ENCODE data around the gene PRKN.

PRKN gene

DNA sequence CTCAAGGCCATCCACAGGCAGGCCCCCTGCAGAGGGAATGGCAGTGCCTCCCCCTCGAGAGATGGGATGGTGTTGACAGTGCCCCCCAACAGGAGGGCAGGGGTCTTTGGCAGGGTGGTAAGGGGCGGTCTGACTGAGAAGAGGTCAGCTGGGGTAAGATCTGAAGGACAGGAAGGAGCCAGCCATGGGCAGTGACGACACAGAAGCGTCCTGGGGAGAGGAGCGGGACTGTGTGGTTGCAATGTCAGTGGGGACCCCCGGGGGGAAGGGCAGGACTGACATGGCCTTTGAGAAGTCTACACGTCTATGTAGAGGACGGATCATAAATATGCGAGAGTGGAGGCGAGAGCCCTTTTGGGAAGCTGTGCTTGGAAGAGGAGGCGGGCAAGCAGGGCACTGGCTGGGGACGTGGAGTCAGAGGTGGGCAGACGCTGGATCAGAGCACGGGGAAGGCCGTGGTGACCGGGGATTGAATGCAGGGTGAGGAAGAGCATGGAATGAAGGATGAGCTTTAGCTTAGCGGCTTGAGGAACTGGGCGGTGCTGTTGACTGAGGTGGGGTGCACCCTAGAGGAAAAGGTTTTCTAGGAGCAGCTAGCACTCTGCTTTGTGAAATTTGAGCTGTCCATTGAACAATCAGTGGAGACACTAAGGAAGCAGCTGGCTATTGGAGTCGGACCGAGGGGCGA, 1371.3 kb downstream of the PRKN start:
- H3K27ac Mint-ChIP-seq: no peak overlapping the region
- H3K4me1 Mint-ChIP-seq: peaks cover 7% of the 10 kb centered on the region
- no peaks in the 10 kb centered on the region for H3K9me3 Mint-ChIP-seq
- no peaks in the 10 kb centered on the region for H3K27me3 Mint-ChIP-seq
- no peak for DNase-seq (ENCODE audit: low spot score in 2 of 2)
- ATAC-seq (ENCODE audit: low read depth): no peak
- H3K4me3 Mint-ChIP-seq: no peak overlapping the region
- peaks cover 5% of the 10 kb centered on the region for H3K36me3 Mint-ChIP-seq

DNA sequence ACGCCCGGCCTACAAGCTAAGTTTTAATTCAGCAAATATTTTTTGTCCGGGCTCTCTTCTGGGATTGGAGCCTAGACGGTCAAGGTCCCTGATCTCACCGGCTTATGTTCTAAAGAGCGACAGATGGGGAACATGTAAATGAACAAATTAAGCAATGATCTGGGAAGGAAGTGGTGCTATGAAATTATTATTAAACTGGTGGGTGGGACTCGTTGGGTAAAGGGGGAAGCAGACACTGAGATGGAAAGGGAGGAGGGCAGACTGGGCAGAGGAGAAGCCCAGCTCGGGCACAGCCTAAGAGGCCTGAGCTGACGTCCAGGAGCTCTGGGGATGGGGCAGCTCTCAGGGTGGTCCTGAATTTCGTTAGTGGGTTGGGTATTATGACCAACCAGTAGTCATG, 1371.9 kb downstream of the PRKN start:
- ATAC-seq (ENCODE audit: low read depth) (no peak), DNase-seq (ENCODE audit: low spot score in 2 of 2) (no peak)
- Mint-ChIP-seq H3K36me3 (peaks cover 5% of the 10 kb centered on the region), H3K27ac (no peak overlapping the region), H3K27me3 (no peaks in the 10 kb centered on the region), H3K4me3 (no peak overlapping the region), H3K9me3 (no peaks in the 10 kb centered on the region), H3K4me1 (peaks cover 7% of the 10 kb centered on the region)

DNA sequence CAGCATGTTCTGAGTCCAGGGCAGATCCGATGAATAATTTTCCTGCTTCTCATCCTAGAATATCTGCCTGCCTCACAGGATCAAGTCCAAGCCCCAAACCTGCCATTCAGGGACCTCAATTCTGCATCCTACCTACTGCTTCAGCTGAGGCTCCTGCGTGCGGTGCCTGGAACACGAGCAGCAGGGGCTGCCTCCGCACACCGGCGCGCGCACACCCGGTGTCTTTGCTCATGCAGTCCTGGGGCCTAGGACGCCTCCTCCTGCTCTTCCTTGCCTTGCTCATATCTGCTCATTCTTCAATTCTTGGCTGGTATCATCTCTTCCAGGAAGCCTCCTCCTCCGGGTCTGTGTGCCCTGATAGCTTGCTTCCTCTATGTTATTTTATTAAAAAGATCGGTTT, 1372.6 kb downstream of the PRKN start:
- peaks cover 7% of the 10 kb centered on the region for H3K4me1 Mint-ChIP-seq
- no peak overlapping the region for H3K27ac Mint-ChIP-seq
- H3K36me3 Mint-ChIP-seq: peaks cover 5% of the 10 kb centered on the region
- H3K9me3 Mint-ChIP-seq: no peaks in the 10 kb centered on the region
- DNase-seq (ENCODE audit: low spot score in 2 of 2) (no peak), ATAC-seq (ENCODE audit: low read depth) (no peak)
- H3K4me3 Mint-ChIP-seq: no peak overlapping the region
- H3K27me3 Mint-ChIP-seq: no peaks in the 10 kb centered on the region

DNA sequence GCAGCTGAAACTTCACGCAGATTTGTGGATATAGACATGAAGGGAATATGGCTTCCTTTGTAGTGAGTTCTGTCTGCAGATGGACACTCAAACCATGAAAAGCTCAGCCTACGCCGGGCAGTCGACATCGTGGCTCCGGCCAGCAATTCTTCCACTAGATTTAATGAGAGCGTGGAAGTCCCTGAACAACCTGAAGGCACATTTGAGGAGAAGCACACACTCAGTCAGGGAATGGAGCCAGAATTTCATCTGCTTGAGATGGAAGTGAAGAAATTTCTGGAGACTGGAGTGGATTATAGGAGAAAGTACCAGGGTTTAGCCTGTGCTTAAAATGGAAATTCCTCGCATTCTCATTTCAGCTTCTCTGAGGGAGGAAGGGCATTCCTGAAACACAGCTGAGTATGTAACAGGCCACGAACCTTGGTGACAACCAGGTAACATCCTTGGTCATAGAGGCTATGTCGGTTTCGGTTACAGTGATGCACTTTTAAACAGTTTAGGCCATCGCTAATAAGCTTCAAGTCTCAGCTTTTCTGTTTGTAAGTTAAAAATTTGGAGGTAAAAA, 1373.2 kb downstream of the PRKN start:
- no peak overlapping the region for H3K4me3 Mint-ChIP-seq

DNA sequence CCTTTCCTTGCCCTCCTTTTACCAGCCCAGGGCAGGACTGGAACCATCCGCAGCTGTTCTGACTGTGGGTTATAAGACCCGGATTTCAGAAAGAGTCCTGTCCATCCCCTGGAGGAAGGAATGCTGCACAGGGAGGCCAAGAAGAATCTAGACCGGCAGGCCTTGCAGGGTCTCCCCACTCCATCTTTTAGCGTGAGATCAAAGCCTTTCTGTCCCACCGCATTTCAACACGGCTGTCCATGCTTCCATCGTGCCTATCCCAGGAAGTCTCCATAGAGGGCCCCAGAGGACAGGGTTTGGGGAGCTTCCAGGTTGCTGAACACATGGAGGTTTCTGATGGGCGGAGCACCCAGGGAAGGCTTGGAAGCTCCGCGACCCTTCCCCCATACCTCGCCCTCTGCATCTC, 1374.4 kb downstream of the PRKN start:
- no peak overlapping the region for H3K27ac Mint-ChIP-seq
- DNase-seq (ENCODE audit: low spot score in 2 of 2) (no peak), ATAC-seq (ENCODE audit: low read depth) (no peak)
- H3K36me3 Mint-ChIP-seq: peaks cover 3% of the 10 kb centered on the region
- H3K4me1 Mint-ChIP-seq: peaks cover 7% of the 10 kb centered on the region
- no peaks in the 10 kb centered on the region for H3K9me3 Mint-ChIP-seq
- no peak overlapping the region for H3K4me3 Mint-ChIP-seq
- H3K27me3 Mint-ChIP-seq: no peaks in the 10 kb centered on the region

More for the DNA sequence above, 1373.2 kb downstream of the PRKN start:
- H3K27ac Mint-ChIP-seq: no peak overlapping the region
- H3K36me3 Mint-ChIP-seq: peaks cover 5% of the 10 kb centered on the region
- DNase-seq (ENCODE audit: low spot score in 2 of 2) (no peak), ATAC-seq (ENCODE audit: low read depth) (no peak)
- no peaks in the 10 kb centered on the region for H3K27me3 Mint-ChIP-seq
- peaks cover 7% of the 10 kb centered on the region for H3K4me1 Mint-ChIP-seq
- H3K9me3 Mint-ChIP-seq: no peaks in the 10 kb centered on the region

DNA sequence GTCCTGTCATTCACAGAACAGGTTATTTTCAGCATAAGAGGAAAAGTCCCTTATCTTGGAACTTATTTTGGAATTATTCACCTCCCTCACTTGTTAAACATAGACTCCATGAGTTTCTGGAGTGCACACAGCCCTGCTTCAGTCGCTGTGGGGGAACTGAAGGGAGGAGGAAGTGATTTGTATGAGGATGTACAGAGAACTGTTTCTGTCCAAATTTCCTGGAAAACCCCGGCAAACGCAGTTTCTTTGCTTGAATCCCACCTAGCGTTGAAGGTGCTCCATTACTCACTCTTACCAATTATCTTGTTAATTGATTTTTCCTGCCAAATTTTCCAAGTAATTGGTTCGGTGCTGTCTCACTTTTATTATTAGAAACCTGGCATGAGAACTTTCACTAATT, 1375.7 kb downstream of the PRKN start:
- H3K4me3 Mint-ChIP-seq: no peak overlapping the region
- H3K4me1 Mint-ChIP-seq: peaks cover 4% of the 10 kb centered on the region
- H3K27ac Mint-ChIP-seq: no peak overlapping the region
- peaks cover 3% of the 10 kb centered on the region for H3K36me3 Mint-ChIP-seq
- ATAC-seq (ENCODE audit: low read depth) (no peak), DNase-seq (ENCODE audit: low spot score in 2 of 2) (no peak)
- H3K27me3 Mint-ChIP-seq: no peaks in the 10 kb centered on the region
- no peaks in the 10 kb centered on the region for H3K9me3 Mint-ChIP-seq

DNA sequence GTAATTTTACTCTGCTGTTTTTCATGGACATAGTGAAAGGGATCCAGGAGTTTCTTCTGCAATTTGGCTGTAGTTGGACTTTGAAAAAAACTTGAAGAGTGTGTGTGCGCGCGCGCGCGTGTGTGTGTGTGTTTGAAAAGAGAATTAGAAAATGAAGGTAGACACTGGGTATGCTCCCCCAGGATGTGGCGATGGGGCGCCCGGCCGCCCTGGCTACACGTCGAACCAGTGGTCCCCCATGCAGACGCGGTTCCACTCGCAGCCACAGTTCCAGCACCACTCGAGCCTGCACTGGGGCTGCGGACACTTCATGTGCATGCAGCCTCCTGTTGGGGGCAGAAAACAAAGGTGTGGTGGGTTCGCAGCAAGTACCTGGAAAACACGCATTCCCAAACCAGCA, 1377.7 kb downstream of the PRKN start:
- Mint-ChIP-seq H3K9me3 (no peaks in the 10 kb centered on the region), H3K4me3 (no peak overlapping the region), H3K27me3 (no peaks in the 10 kb centered on the region), H3K27ac (no peak overlapping the region), H3K4me1 (no peaks in the 10 kb centered on the region), H3K36me3 (no peaks in the 10 kb centered on the region)
- ATAC-seq (ENCODE audit: low read depth) (no peak), DNase-seq (ENCODE audit: low spot score in 2 of 2) (no peak)

DNA sequence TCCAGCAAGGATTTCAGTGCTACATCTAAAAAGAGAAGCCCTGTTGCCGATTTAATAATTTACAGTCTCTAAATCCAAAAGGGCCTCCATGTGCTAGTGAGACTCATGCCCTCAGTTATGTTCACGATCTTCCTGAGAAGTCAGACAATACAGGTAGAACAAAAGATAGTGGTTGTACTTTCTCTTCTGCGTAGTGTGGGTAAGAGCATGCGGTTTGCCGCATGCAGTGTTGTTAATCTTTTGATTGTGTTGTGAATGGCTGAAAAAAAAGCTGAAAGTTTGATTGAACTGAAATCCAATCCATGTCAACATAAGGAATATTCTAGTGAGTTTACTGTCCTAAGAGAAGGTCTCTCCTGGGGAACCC, 1379.0 kb downstream of the PRKN start:
- DNase-seq (ENCODE audit: low spot score in 2 of 2) (no peak), ATAC-seq (ENCODE audit: low read depth) (no peak)
- Mint-ChIP-seq H3K9me3 (no peaks in the 10 kb centered on the region), H3K4me3 (no peak overlapping the region), H3K4me1 (no peaks in the 10 kb centered on the region), H3K27me3 (no peaks in the 10 kb centered on the region), H3K27ac (no peak overlapping the region), H3K36me3 (no peaks in the 10 kb centered on the region)

DNA sequence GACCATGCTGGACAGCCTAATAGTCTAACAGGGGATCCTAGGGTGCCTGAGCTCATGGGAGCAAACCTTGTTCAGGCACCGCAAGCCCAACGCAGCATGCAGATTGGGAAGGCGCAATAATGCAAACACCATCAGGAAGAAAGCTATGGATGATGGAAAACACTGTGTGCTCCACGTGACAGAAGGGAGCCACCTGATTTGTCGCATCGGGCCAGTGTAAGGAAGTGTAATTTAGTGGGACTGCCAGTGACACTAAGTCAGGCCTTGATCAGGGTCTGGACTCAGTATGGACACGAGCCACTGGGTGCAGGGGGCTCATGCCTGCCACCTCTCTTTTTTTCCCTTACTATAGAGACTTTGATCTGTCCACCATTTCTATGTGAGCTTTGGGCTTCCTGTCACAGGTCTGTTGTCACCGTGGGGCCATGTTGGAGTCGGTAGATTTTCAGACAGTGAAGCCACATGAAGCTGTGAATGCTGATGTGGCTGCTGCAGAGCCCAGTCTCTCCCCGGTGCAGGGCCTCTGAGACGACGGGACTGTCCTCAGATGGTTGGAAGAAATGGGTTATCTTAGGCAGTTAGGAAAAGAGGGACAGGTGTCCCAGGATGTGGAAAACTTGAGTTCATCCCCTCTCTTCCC, 1379.5 kb downstream of the PRKN start:
- Mint-ChIP-seq H3K4me1 (no peaks in the 10 kb centered on the region), H3K9me3 (no peaks in the 10 kb centered on the region), H3K4me3 (no peak overlapping the region), H3K27me3 (no peaks in the 10 kb centered on the region), H3K27ac (no peak overlapping the region), H3K36me3 (no peaks in the 10 kb centered on the region)
- ATAC-seq (ENCODE audit: low read depth): no peak
- no peak for DNase-seq (ENCODE audit: low spot score in 2 of 2)

DNA sequence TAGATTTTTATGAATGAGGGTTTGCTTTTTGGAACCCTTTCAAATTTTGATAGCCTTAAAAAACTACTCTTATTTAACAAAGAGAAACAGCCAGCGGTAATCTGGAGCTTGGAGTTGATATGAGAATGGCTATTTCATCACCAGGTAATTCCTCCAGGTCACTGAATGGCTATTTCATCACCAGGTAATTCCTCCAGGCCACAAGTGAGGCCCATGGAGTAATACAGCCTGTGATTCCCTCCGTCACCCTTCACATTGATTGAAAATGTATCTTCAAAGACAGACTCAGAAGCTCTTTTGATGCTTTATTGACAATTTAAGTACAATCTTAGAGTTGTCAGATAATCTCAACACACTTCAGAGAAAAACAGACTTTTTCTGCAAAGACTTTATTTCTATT, 1380.4 kb downstream of the PRKN start:
- no peak for DNase-seq (ENCODE audit: low spot score in 2 of 2)
- H3K9me3 Mint-ChIP-seq: no peaks in the 10 kb centered on the region
- H3K27ac Mint-ChIP-seq: no peak overlapping the region
- no peaks in the 10 kb centered on the region for H3K36me3 Mint-ChIP-seq
- no peaks in the 10 kb centered on the region for H3K4me1 Mint-ChIP-seq
- H3K27me3 Mint-ChIP-seq: peaks cover 2% of the 10 kb centered on the region
- no peak overlapping the region for H3K4me3 Mint-ChIP-seq
- no peak for ATAC-seq (ENCODE audit: low read depth)

DNA sequence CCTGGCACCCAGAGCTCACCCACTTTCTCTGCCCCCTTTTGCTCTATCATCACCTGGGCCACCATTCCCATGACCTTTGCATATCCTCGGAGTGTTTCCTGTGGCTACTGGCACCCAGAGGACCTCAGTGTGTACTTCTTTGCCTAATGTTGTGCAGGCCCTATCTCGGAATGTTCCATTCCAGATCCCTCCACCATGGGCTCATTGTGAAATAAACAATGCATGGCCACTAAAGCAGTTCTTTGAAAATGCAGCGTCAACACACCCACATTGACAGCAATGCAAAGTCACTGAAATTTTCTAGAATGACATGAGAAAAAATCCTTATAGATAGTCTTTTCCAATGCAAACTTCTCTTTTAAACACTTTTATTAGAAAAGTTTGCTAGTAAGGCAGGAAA, 1380.8 kb downstream of the PRKN start:
- Mint-ChIP-seq H3K27me3 (peaks cover 2% of the 10 kb centered on the region), H3K36me3 (no peaks in the 10 kb centered on the region), H3K4me3 (no peak overlapping the region), H3K27ac (no peak overlapping the region), H3K9me3 (no peaks in the 10 kb centered on the region), H3K4me1 (no peaks in the 10 kb centered on the region)
- ATAC-seq (ENCODE audit: low read depth) (no peak), DNase-seq (ENCODE audit: low spot score in 2 of 2) (no peak)

DNA sequence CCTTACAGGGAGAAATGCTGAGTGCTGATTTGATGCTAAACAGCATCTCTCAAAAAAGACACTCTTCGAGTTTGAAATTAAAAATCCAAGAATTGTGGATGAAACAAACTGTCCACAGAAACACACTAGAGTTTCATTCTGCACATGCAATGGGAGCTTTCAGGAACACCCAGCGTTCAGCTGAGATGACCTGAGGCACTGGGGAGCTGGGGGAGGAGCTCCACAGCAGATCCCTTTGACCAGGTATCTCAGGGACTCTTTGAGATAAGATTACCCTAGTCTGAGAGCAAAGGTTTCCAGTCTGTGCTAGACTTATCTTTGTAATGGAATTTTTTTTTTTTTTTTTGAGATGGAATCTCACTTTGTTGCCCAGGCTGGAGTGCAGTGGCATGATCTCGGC, 1382.9 kb downstream of the PRKN start:
- Mint-ChIP-seq H3K27ac (no peak overlapping the region), H3K4me3 (no peak overlapping the region), H3K27me3 (peaks cover 2% of the 10 kb centered on the region), H3K36me3 (no peaks in the 10 kb centered on the region), H3K4me1 (no peaks in the 10 kb centered on the region), H3K9me3 (no peaks in the 10 kb centered on the region)
- ATAC-seq (ENCODE audit: low read depth) (no peak), DNase-seq (ENCODE audit: low spot score in 2 of 2) (no peak)

DNA sequence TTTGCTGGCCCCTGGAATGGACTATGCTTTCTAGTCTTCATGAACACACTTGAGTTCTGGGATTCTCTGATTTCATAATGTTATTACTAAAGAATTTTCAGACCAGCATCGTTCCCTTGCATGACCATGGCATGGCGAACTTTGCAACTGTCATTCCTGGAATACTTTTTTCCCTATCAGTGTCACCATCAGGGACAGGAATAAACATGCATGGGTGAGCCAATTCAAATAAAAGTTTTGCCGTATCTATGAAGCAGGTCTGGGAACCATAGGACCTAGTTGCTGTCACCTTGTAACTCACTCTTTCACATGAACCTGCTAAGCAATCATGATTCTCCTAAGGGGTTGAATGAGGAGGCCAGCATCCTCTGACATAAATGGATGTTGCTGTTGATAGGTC, 1385.5 kb downstream of the PRKN start:
- no peaks in the 10 kb centered on the region for H3K4me1 Mint-ChIP-seq
- no peaks in the 10 kb centered on the region for H3K9me3 Mint-ChIP-seq
- no peak overlapping the region for H3K4me3 Mint-ChIP-seq
- DNase-seq (ENCODE audit: low spot score in 2 of 2) (no peak), ATAC-seq (ENCODE audit: low read depth) (no peak)
- peaks cover 4% of the 10 kb centered on the region for H3K27me3 Mint-ChIP-seq
- H3K27ac Mint-ChIP-seq: no peak overlapping the region
- H3K36me3 Mint-ChIP-seq: peaks cover 2% of the 10 kb centered on the region

DNA sequence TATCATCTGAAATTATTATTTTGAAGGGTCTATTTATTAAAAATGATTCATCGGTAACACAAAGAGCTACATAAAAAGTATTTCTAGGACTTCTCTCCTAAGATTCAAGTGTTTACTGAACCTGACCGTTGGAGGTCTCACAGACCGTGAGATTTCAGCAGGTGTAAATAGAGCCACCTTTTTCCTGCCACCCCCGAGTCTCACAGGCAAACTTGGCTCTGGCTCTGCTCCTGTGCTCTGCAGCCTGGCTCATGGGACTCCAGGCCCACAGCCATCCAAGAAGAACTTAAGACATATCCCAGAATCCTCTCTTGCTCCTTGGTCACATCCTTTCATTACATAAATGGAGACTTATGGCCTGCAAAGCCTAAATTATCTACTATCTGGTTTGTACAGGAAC, 1385.9 kb downstream of the PRKN start:
- peaks cover 4% of the 10 kb centered on the region for H3K27me3 Mint-ChIP-seq
- H3K4me1 Mint-ChIP-seq: no peaks in the 10 kb centered on the region
- ATAC-seq (ENCODE audit: low read depth) (no peak), DNase-seq (ENCODE audit: low spot score in 2 of 2) (no peak)
- H3K27ac Mint-ChIP-seq: no peak overlapping the region
- no peaks in the 10 kb centered on the region for H3K9me3 Mint-ChIP-seq
- no peak overlapping the region for H3K4me3 Mint-ChIP-seq
- peaks cover 2% of the 10 kb centered on the region for H3K36me3 Mint-ChIP-seq

DNA sequence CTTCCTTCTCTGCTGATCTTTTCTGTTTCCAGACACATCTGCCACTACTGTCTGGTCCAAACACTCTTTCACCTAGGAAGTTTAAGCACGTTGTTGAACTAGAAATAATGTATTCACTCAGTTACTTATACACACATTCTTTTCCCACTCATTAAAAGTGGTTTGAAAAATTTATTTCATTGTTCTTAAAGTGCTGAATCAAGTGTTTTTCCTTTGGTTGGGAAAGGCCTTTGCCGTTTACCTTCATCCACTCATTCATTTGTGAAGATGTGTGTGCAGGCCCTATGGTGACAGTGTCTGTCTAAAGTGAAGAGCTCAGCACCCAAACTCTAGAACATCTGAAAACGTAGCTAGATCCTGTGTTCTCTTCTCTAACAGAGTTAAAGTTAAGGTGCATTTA, 1389.6 kb downstream of the PRKN start:
- Mint-ChIP-seq H3K27ac (no peak overlapping the region), H3K4me3 (no peak overlapping the region), H3K27me3 (peaks cover 6% of the 10 kb centered on the region), H3K4me1 (no peaks in the 10 kb centered on the region), H3K9me3 (no peaks in the 10 kb centered on the region), H3K36me3 (peaks cover 2% of the 10 kb centered on the region)
- ATAC-seq (ENCODE audit: low read depth): no peak
- no peak for DNase-seq (ENCODE audit: low spot score in 2 of 2)

Data from memory B cell (primary cell).